Measurements from ENCODE around the gene PROCA1. TPM values are rescaled to one million over a fixed set of nuclear protein-coding genes. Genes with fewer than 3 reads are reported as not detected.
A peak's percentile ranks its signal among the peaks of the same experiment; 100 is the strongest.
"Not testable (repeated sequence)": the region's sequence is repeated elsewhere in the genome, so short reads cannot be mapped to it uniquely, and the experiment has no call there.

PROCA1 gene
- total RNA-seq, 1 donor from 2014 or later, result 12.0 TPM

DNA sequence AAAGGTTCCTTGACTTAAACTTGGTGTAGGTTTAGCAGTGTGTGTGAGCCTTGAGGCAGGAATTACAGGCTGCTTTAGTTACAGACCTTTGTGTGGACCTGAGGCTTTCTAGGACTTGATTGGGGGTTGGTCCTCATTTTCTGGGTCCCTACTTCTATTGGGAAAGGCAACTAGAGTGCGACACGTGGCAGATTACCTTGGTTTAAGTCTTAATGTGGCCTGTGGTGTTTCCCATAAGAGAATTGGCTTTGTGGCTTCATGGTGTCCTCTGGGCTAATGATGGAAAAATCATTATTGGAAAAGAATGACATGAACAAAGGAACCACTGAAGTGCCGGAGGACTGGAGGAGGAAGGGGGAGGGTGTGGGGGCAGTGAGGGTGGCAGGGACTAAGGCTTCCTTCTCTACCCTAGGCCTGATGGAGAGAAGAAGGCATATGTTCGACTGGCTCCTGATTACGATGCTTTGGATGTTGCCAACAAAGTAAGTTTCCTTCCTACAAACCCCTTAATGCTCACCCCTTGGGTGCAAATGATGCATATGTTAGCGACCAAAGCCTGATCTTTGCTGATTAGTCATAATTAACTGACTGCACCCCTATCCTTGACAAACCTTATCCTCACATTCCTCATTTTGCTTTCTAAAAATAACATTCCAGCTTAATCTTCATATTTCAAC lies 11.6 kb upstream of the PROCA1 start:
- Mint-ChIP-seq H3K27me3 (ENCODE audit: unreplicated experiment) (peaks cover 32% of the 10 kb centered on the region), H3K4me3 (ENCODE audit: unreplicated experiment) (peak overlapping the region; percentile 65), H3K4me1 (ENCODE audit: unreplicated experiment) (peaks cover 47% of the 10 kb centered on the region), H3K36me3 (ENCODE audit: low read depth, unreplicated experiment) (peaks cover 46% of the 10 kb centered on the region), H3K9me3 (ENCODE audit: unreplicated experiment) (no peaks in the 10 kb centered on the region), H3K27ac (ENCODE audit: unreplicated experiment) (no peak overlapping the region)
- DNase-seq (ENCODE audit: low spot score), result no peak
- TF ChIP-seq, protein P1, sequence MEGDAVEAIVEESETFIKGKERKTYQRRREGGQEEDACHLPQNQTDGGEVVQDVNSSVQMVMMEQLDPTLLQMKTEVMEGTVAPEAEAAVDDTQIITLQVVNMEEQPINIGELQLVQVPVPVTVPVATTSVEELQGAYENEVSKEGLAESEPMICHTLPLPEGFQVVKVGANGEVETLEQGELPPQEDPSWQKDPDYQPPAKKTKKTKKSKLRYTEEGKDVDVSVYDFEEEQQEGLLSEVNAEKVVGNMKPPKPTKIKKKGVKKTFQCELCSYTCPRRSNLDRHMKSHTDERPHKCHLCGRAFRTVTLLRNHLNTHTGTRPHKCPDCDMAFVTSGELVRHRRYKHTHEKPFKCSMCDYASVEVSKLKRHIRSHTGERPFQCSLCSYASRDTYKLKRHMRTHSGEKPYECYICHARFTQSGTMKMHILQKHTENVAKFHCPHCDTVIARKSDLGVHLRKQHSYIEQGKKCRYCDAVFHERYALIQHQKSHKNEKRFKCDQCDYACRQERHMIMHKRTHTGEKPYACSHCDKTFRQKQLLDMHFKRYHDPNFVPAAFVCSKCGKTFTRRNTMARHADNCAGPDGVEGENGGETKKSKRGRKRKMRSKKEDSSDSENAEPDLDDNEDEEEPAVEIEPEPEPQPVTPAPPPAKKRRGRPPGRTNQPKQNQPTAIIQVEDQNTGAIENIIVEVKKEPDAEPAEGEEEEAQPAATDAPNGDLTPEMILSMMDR (IDR thresholded peaks at IDR 0.05; ENCODE audit: unreplicated experiment), result no peak

DNA sequence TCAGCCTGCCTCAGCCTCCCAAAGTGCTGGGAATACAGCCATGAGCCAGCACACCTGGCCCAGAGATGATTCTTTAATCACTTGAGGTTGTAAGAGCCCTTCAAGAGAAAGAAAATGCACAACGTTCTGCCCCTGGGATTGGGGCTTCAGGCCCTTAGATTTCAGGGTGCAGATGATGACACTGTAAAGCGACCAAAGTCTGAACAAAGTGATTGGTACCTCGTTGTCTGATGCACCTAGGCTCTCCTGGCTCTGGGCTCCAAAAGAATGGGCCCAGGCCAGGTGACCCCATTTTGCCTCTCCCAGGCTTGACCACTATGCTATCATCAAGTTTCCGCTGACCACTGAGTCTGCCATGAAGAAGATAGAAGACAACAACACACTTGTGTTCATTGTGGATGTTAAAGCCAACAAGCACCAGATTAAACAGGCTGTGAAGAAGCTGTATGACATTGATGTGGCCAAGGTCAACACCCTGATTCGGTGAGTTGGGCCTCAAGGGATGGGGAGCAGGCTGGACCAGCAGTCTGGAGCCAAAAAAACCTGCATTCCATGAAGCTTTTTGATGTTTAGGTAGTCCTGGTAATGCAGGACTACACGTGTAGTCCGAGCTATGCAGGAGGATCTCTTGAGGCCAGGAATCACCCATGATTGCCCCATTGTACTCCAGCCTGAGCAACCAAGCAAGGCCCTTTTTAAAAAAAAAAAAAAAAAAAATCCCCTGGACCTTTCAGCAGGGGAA lies 10.9 kb upstream of the PROCA1 start:
- Mint-ChIP-seq H3K9me3 (ENCODE audit: unreplicated experiment) (no peaks in the 10 kb centered on the region), H3K4me1 (ENCODE audit: unreplicated experiment) (peaks cover 50% of the 10 kb centered on the region), H3K27ac (ENCODE audit: unreplicated experiment) (no peak overlapping the region), H3K36me3 (ENCODE audit: low read depth, unreplicated experiment) (peaks cover 46% of the 10 kb centered on the region), H3K27me3 (ENCODE audit: unreplicated experiment) (peaks cover 33% of the 10 kb centered on the region), H3K4me3 (ENCODE audit: unreplicated experiment) (no peak overlapping the region)
- TF ChIP-seq, protein P1 (IDR thresholded peaks at IDR 0.05; ENCODE audit: unreplicated experiment), result no peak
- no peak for DNase-seq (ENCODE audit: low spot score)

DNA sequence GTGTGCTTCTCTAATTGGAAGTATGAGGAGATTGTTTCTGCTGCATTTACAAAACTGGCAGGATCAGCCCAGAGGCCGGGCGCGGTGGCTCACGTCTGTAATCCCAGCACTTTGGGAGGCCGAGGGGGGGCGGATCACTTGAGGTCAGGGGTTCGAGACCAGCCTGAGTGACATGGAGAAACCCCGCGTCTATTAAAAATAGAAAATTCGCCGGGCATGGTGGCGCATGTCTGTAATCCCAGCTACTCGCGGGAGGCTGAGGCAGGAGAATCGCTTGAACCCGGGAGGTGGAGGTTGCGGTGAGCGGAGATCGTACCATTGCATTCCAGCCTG lies 9.3 kb upstream of the PROCA1 start:
- Mint-ChIP-seq H3K36me3 (ENCODE audit: low read depth, unreplicated experiment) (peaks cover 46% of the 10 kb centered on the region), H3K27me3 (ENCODE audit: unreplicated experiment) (peaks cover 25% of the 10 kb centered on the region), H3K4me3 (ENCODE audit: unreplicated experiment) (peak overlapping the region; percentile 98), H3K27ac (ENCODE audit: unreplicated experiment) (peak overlapping the region; percentile 91), H3K4me1 (ENCODE audit: unreplicated experiment) (peaks cover 50% of the 10 kb centered on the region)
- DNase-seq (ENCODE audit: low spot score); H3K9me3 Mint-ChIP-seq (ENCODE audit: unreplicated experiment): not testable (repeated sequence)

DNA sequence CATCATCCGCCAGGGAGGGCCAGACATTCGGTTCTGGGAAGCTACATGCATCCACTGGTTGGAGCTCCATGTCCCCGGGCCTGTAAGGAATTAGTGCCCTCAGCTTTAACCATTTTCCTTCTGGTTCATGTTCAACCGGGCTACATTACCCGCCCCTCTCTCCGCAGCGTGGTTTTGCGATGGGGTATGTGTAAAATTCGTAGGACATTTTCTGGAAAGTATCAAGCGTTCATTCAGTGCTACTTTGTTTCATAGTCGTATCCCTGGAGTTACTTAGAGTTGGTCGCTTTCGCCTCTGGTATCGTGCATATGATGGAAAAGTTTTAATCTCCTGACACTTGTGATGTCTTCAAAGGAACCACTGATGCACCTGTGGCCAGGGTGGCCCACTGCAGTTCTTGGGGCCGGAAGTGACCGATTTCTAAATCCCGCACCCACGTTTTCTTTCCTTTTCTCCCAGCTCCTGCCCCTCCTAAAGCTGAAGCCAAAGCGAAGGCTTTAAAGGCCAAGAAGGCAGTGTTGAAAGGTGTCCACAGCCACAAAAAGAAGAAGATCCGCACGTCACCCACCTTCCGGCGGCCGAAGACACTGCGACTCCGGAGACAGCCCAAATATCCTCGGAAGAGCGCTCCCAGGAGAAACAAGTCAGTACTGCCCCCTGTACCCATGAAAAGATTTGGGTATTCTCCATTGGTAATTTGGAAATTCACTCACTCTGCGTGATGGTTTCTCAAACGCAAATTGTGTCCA lies 8.7 kb upstream of the PROCA1 start:
- Mint-ChIP-seq H3K27ac (ENCODE audit: unreplicated experiment) (peak overlapping the region; percentile 91), H3K4me3 (ENCODE audit: unreplicated experiment) (peak overlapping the region; percentile 98), H3K36me3 (ENCODE audit: low read depth, unreplicated experiment) (peaks cover 46% of the 10 kb centered on the region), H3K9me3 (ENCODE audit: unreplicated experiment) (no peaks in the 10 kb centered on the region), H3K27me3 (ENCODE audit: unreplicated experiment) (peaks cover 24% of the 10 kb centered on the region), H3K4me1 (ENCODE audit: unreplicated experiment) (peaks cover 48% of the 10 kb centered on the region)
- no peak for DNase-seq (ENCODE audit: low spot score)
- TF ChIP-seq, protein P1 (IDR thresholded peaks at IDR 0.05; ENCODE audit: unreplicated experiment), result peak; percentile 14

DNA sequence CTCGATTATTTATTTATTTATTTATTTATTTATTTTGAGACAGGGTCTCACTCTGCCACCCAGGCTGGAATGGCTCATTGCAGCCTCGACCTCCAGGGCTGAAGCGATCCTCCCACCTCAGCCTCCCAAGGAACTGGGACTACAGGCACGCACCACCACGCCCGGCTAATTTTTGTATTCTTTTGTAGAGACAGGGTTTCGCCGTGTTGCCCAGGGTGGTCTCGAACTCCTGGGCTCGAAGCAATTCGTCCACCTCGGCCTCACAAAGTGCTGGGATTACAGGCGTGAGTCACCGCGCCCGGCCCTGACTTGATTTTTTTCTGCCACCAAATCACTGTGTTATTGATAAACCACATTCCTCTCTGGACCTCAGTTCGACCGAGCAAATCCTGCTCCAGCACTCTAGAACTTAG lies 7.3 kb upstream of the PROCA1 start:
- TF ChIP-seq, protein P1 (IDR thresholded peaks at IDR 0.05; ENCODE audit: unreplicated experiment), result no peak
- peaks cover 39% of the 10 kb centered on the region for H3K36me3 Mint-ChIP-seq (ENCODE audit: low read depth, unreplicated experiment)
- H3K27ac Mint-ChIP-seq (ENCODE audit: unreplicated experiment), result peak overlapping the region; percentile 91
- H3K4me3 Mint-ChIP-seq (ENCODE audit: unreplicated experiment), result peak overlapping the region; percentile 98
- DNase-seq (ENCODE audit: low spot score), result peak; percentile 20
- H3K4me1 Mint-ChIP-seq (ENCODE audit: unreplicated experiment), result peaks cover 35% of the 10 kb centered on the region
- H3K9me3 Mint-ChIP-seq (ENCODE audit: unreplicated experiment), result no peaks in the 10 kb centered on the region
- peaks cover 24% of the 10 kb centered on the region for H3K27me3 Mint-ChIP-seq (ENCODE audit: unreplicated experiment)

Measured in endothelial cell (in vitro differentiated cells).